Transverse colon (tissue), 4 donors: ENCODE results near the gene FKBP14.

Experiments
- CTCF ChIP-seq, 5 experiments: fragments of 200-600 bp in 3 of 5; fragments of 450-650 bp in 2 of 5; sonication (generic) in 3 of 5; IDR thresholded peaks; 1 replicate in 2 of 5; 2 replicates in 3 of 5; pipeline ENCODE4 v1.5.1; 2016 to 2017; ENCODE audit warnings: antibody characterized with exemption in 5 of 5, inconsistent platforms in 3 of 5, mild to moderate bottlenecking in 2 of 5, moderate library complexity in 1 of 5
- POLR2AphosphoS5 ChIP-seq, 3 donors: sonication (generic); formaldehyde crosslinking; IDR thresholded peaks; one replicate each; pipeline ENCODE4 v1.6.1; 2016; ENCODE audit warnings: antibody characterized with exemption in 3 of 3

GRCh38 chr7:30047124-30047523 lies 20.6 kb upstream of the FKBP14 start:
- no peak for TF ChIP-seq CTCF (IDR thresholded peaks at IDR 0.05)
- TF ChIP-seq POLR2AphosphoS5 (IDR thresholded peaks at IDR 0.05) = no peak
